HepG2 (cell line): ENCODE results near the gene KCNK2. TPM values are rescaled to one million over a fixed set of nuclear protein-coding genes. Genes with fewer than 3 reads are reported as not detected.

Experiments
- ATAC-seq: fragments of 200-7000 bp; cut with Tn5 transposase; 3 replicates; pipeline ENCODE4 v1.9.1; 2020; ENCODE audit warnings: mild to moderate bottlenecking, moderate library complexity
- BruUV-seq: library from RNA; stranded (reverse); fragments of 400-500 nt; replicated peaks from 2 replicates; lab custom pipeline; 2021; lab: Mats Ljungman, UMichigan
- CTCF ChIA-PET: fragments of 300-600 bp; formaldehyde crosslinking; extraction: SDS; loops from one replicate; lab custom pipeline; 2021; ENCODE audit warnings: low total read pairs, inconsistent platforms, low intra/inter-chr PET ratio; lab: Yijun Ruan, JAX
- POLR2A ChIA-PET: fragments of 350-600 bp; sonication (Branson Sonifier 250); formaldehyde crosslinking; loops from one replicate; lab custom pipeline; 2020; ENCODE audit warnings: antibody characterized with exemption, inconsistent platforms; lab: Yijun Ruan, JAX
- DNase-seq: peaks from one replicate; pipeline ENCODE4 v3.0.0-alpha.2; 2015; ENCODE audit warnings: low spot score
- FAIRE-seq: peaks from 3 replicates; lab custom pipeline; 2011; peaks lifted over from hg19 to GRCh38; lab: Jason Lieb, UNC
- H2AFZ ChIP-seq: one replicate; pipeline ENCODE4 v1.6.1; 2011; ENCODE audit warnings: low read length, inconsistent platforms
- H3K27ac ChIP-seq: fragments of 300-600 bp; 3 replicates; pipeline ENCODE4 v1.8.0; 2011; ENCODE audit warnings: mixed run types, mild to moderate bottlenecking, mixed read lengths, low read length, inconsistent platforms; ENCODE audit not compliant: insufficient read depth; ENCODE audit errors: extremely low read length
- H3K27me3 ChIP-seq, 2 experiments: fragments of 200-600 bp in 1 of 2; 2 replicates in 1 of 2; 3 replicates in 1 of 2; pipeline versions ENCODE4 v1.6.0 to v1.8.0; 2011; ENCODE audit warnings: low read length in 2 of 2, mild to moderate bottlenecking in 2 of 2, moderate library complexity in 2 of 2, inconsistent platforms in 1 of 2; ENCODE audit not compliant: insufficient read depth in 2 of 2, control insufficient read depth in 1 of 2
- H3K36me3 ChIP-seq, 2 experiments: fragments of 200-600 bp in 1 of 2; replicated peaks in 1 of 2; 2 replicates in 1 of 2; 3 replicates in 1 of 2; pipeline versions ENCODE4 v1.5.1 to v1.8.0; 2011; ENCODE audit warnings: low read length in 2 of 2, inconsistent platforms in 1 of 2; ENCODE audit not compliant: insufficient read depth in 2 of 2, control insufficient read depth in 1 of 2
- H3K4me1 ChIP-seq: 2 replicates; pipeline ENCODE4 v1.5.1; 2012; ENCODE audit warnings: low read length, inconsistent platforms; ENCODE audit not compliant: insufficient read depth
- H3K4me2 ChIP-seq: 2 replicates; pipeline ENCODE4 v1.6.0; 2011; ENCODE audit warnings: low read depth, low read length, inconsistent platforms
- H3K4me3 ChIP-seq, 3 experiments: fragments of 200-600 bp in 1 of 3; sonication (generic), shearing (Covaris generic) in 1 of 3; replicated peaks in 1 of 3; 2 replicates each; pipeline ENCODE4 v1.5.1; 2011 to 2016; ENCODE audit warnings: low read length in 3 of 3, inconsistent platforms in 2 of 3, low read depth in 2 of 3, mild to moderate bottlenecking in 2 of 3, control low read depth in 1 of 3, mixed read lengths in 1 of 3; ENCODE audit not compliant: insufficient read depth in 1 of 3
- H3K79me2 ChIP-seq: one replicate; pipeline ENCODE4 v1.6.1; 2011; ENCODE audit warnings: low read length, inconsistent platforms; ENCODE audit not compliant: insufficient read depth
- H3K9ac ChIP-seq: 2 replicates; pipeline ENCODE4 v1.6.0; 2011; ENCODE audit warnings: mild to moderate bottlenecking, low read depth, low read length, inconsistent platforms; ENCODE audit not compliant: insufficient read depth
- H3K9me3 ChIP-seq: 2 replicates; pipeline ENCODE4 v1.5.1; 2012; ENCODE audit warnings: mild to moderate bottlenecking, low read length
- H4K20me1 ChIP-seq: 2 replicates; pipeline ENCODE4 v1.6.0; 2011; ENCODE audit warnings: inconsistent platforms, mild to moderate bottlenecking, low read length, moderate library complexity; ENCODE audit not compliant: insufficient read depth
- ATF7-NPFF ChIP-seq: sonication (generic); formaldehyde crosslinking; IDR thresholded peaks from 2 replicates; pipeline ENCODE4 v1.8.1; 2023; ENCODE audit warnings: mild to moderate bottlenecking, low read depth, missing genetic modification reagents, moderate library complexity
- CC2D1A ChIP-seq: sonication (generic); formaldehyde crosslinking; IDR thresholded peaks from 2 replicates; pipeline ENCODE4 v1.8.1; 2023; ENCODE audit warnings: mild to moderate bottlenecking, missing genetic modification reagents
- CENPBD1 ChIP-seq: sonication (generic); formaldehyde crosslinking; IDR thresholded peaks from 2 replicates; pipeline ENCODE4 v1.8.0; 2022; ENCODE audit warnings: missing genetic modification reagents, low read depth, mild to moderate bottlenecking, borderline replicate concordance
- DMTF1 ChIP-seq: sonication (generic); formaldehyde crosslinking; IDR thresholded peaks from 2 replicates; pipeline ENCODE4 v1.4.0; 2020; ENCODE audit warnings: mild to moderate bottlenecking, missing genetic modification reagents
- JARID2 ChIP-seq: sonication (generic); formaldehyde crosslinking; IDR thresholded peaks from 2 replicates; pipeline ENCODE4 v1.8.1; 2023; ENCODE audit warnings: missing genetic modification reagents, inconsistent platforms; ENCODE audit not compliant: insufficient replicate concordance
- MBNL3 ChIP-seq: fragments of 250-450 bp; sonication (Bioruptor Pico); conservative IDR thresholded peaks from 2 replicates; pipeline ENCODE4 v1.8.0; 2022; ENCODE audit warnings: mild to moderate bottlenecking, inconsistent platforms
- NONO ChIP-seq, 2 experiments: fragments of 450-650 bp in 1 of 2; sonication (generic) in 1 of 2; formaldehyde crosslinking in 1 of 2; IDR thresholded peaks in 1 of 2; conservative IDR thresholded peaks in 1 of 2; 2 replicates each; pipeline versions ENCODE4 v1.6.1 to v1.8.0; 2017 to 2022; ENCODE audit warnings: mild to moderate bottlenecking in 1 of 2, missing genetic modification reagents in 1 of 2, moderate library complexity in 1 of 2
- SRF ChIP-seq: IDR thresholded peaks from 2 replicates; pipeline ENCODE4 v1.6.1; 2011; ENCODE audit warnings: mild to moderate bottlenecking, low read depth, low read length, moderate library complexity
- ZBTB21 ChIP-seq: sonication (generic); formaldehyde crosslinking; IDR thresholded peaks from 2 replicates; pipeline ENCODE4 v1.4.0; 2020; ENCODE audit warnings: missing genetic modification reagents
- ZBTB43 ChIP-seq: sonication (generic); formaldehyde crosslinking; conservative IDR thresholded peaks from 2 replicates; pipeline ENCODE4 v1.4.0; 2020; ENCODE audit warnings: missing genetic modification reagents
- ZFP37 ChIP-seq: sonication (generic); formaldehyde crosslinking; IDR thresholded peaks from 2 replicates; pipeline ENCODE4 v1.4.0; 2020; ENCODE audit warnings: missing genetic modification reagents, borderline replicate concordance
- ZFP62 ChIP-seq: sonication (generic); formaldehyde crosslinking; IDR thresholded peaks from 2 replicates; pipeline ENCODE4 v1.4.0; 2020; ENCODE audit warnings: missing genetic modification reagents
- ZNF160 ChIP-seq: sonication (generic); formaldehyde crosslinking; IDR thresholded peaks from 2 replicates; pipeline ENCODE4 v1.8.0; 2022; ENCODE audit warnings: mild to moderate bottlenecking, inconsistent platforms, missing genetic modification reagents
- ZNF274 ChIP-seq: sonication (generic); formaldehyde crosslinking; IDR thresholded peaks from 2 replicates; pipeline ENCODE4 v1.5.1; 2020; ENCODE audit warnings: mild to moderate bottlenecking, missing genetic modification reagents
- ZNF44 ChIP-seq: sonication (generic); formaldehyde crosslinking; IDR thresholded peaks from 2 replicates; pipeline ENCODE4 v1.5.1; 2020; ENCODE audit warnings: mild to moderate bottlenecking, missing genetic modification reagents
- ZNF441 ChIP-seq: sonication (generic); formaldehyde crosslinking; IDR thresholded peaks from 2 replicates; pipeline ENCODE4 v1.7.0; 2021; ENCODE audit warnings: missing genetic modification reagents, borderline replicate concordance
- ZNF597 ChIP-seq: sonication (generic); formaldehyde crosslinking; IDR thresholded peaks from 2 replicates; pipeline ENCODE4 v1.5.0; 2020; ENCODE audit warnings: missing genetic modification reagents
- in situ Hi-C: cut with HindIII; loops from 2 replicates; pipeline ENCODE4 v1.10.0; 2017; ENCODE audit warnings: low pct_unique_long_range_greater_than_20kb; ENCODE audit not compliant: extremely low pct_ligation_motif_present
- intact Hi-C: fragments of 100-400 bp; cut with micrococcal nuclease; formaldehyde crosslinking; loops from one replicate; pipeline ENCODE4 v1.10.0; 2022; ENCODE audit not compliant: unreplicated experiment
- polyA plus RNA-seq, 8 experiments: library from polyadenylated mRNA; depleted of rRNA in 3 of 8; stranded (reverse) in 7 of 8; unstranded in 1 of 8; fragments of >200 nt; fragmentation: Illumina TruSeq in 4 of 8; extraction: Trizol in 4 of 8; gene quantifications; 2 replicates each; pipeline versions ENCODE4 v1.2.1 to v1.2.3, GENCODE V29; 2011 to 2016; ENCODE audit warnings: low read depth in 4 of 8, missing spikeins in 1 of 8, mixed read lengths in 1 of 8; ENCODE audit not compliant: insufficient read depth in 1 of 8
- total RNA-seq, 5 experiments: library from RNA; depleted of rRNA; stranded (reverse); fragments of >200 nt; fragmentation: Illumina TruSeq; extraction: Trizol; gene quantifications; 2 replicates each; pipeline ENCODE4 v1.2.3, GENCODE V29; 2016; ENCODE audit warnings: low read depth in 1 of 5

Gene KCNK2
- total and polyA plus RNA-seq, 2 of the 13 experiments (the other 11 are each of a cell fraction or from before 2014, with no cell fraction given), result not detected

- Histone ChIP-seq H3K9me3 (no peaks in the 10 kb centered on the region), H4K20me1 (no peaks in the 10 kb centered on the region), H3K4me2 (no peak overlapping the region), H3K4me1 (no peaks in the 10 kb centered on the region), H3K9ac (no peak overlapping the region), H2AFZ (no peak overlapping the region)
- in situ Hi-C loops, result no loop called here
- no TSS peak for BruUV-seq
- no peak for ATAC-seq
- DNase-seq, result no peak
- TF ChIP-seq ZNF597 (CRISPR knock-in tag) (no peak), SRF (no peak), ZNF274 (no peak), ZBTB43 (CRISPR knock-in tag) (no peak), MBNL3 (no peak), ZFP37 (CRISPR knock-in tag) (no peak), ZFP62 (CRISPR knock-in tag) (no peak), ZNF44 (CRISPR knock-in tag) (no peak), ZNF441 (CRISPR knock-in tag) (no peak), NONO (IDR thresholded peaks at IDR 0.05) (no peak), NONO (CRISPR knock-in tag; conservative IDR thresholded peaks at IDR 0.05) (no peak), DMTF1 (CRISPR knock-in tag) (no peak), ATF7-NPFF (no peak), JARID2 (CRISPR knock-in tag) (no peak), CENPBD1 (CRISPR knock-in tag) (no peak), ZNF160 (CRISPR knock-in tag) (no peak), CC2D1A (CRISPR knock-in tag) (no peak), ZBTB21 (CRISPR knock-in tag) (no peak)
- TF ChIP-seq, all 625 proteins: peak for 0
- ChIA-PET CTCF (no interaction called here), POLR2A (no interaction called here)
- H3K27me3 ChIP-seq, result peaks cover 2 to 46% of the 10 kb centered on the region in 2 experiments; a peak in 3 of 5 replicates
- no peaks in the 10 kb centered on the region for H3K36me3 ChIP-seq
- no peak overlapping the region for H3K4me3 ChIP-seq
- H3K27ac ChIP-seq, result no peak overlapping the region
- intact Hi-C loops, result no loop called here
- no peak for FAIRE-seq
- no peaks in the 10 kb centered on the region for H3K79me2 ChIP-seq
Observed at GRCh38 chr1:215084621-215085020, 2.1 kb downstream of the KCNK2 start.
